Cortex of kidney (tissue), 1 donor: ENCODE results near the gene OLR1.
"Not testable (repeated sequence)": the region's sequence is repeated elsewhere in the genome, so short reads cannot be mapped to it uniquely, and the experiment has no call there.

ENCODE experiments used
- DNase-seq: peaks from one replicate; lab custom pipeline; 2025; lab: John Stamatoyannopoulos, UW

The OLR1 gene

DNA sequence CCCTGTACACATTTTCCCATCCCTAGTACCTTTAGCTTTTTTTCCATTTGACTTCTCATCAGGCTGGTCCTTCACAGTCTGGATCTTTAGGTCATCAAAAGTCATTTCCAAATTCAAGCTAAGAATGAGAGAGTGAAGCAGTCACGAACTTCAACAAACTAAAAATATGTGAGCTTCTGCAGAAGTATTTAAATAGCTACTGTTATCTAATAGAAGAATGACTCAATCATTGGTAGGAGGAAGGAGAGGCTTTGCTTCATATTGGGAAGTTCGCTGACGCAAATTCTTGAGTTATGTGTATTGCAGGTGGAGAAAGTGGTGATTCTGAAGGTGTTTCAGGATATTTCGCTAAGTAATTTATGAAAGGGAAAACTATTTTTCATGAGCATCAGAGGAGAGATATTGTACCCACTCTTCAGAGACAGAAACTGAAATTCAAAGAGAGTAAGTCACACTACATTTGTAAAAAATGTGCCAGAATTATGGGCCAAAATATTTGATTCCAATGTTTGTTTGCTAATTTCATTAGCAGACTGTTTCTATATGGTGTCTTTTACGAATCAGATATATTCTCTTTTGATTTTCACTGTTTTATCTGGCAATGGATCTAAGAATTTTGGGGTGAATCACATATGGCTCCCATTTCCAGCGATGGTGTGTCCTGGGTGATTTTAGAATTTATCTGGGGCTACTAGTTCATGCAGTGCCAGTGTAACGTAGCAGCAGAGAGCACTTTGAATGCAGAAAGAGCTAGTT is at the start of gene OLR1:
Gene OLR1, minus strand, starts transcription at position 160 of the 756 bp plus-strand sequence. Its CDS starts 55 bp downstream, at position 105.
- DNase-seq, result no peak

- no peak for DNase-seq
Observed at GRCh38 chr12:10220398-10221077, 48.6 kb upstream of the OLR1 start.

GRCh38 chr12:10218021-10218420 is 46.1 kb upstream of the OLR1 start:
- DNase-seq, result no peak

GRCh38 chr12:10215946-10216345 is 44.0 kb upstream of the OLR1 start:
- DNase-seq, result not testable (repeated sequence)

DNA sequence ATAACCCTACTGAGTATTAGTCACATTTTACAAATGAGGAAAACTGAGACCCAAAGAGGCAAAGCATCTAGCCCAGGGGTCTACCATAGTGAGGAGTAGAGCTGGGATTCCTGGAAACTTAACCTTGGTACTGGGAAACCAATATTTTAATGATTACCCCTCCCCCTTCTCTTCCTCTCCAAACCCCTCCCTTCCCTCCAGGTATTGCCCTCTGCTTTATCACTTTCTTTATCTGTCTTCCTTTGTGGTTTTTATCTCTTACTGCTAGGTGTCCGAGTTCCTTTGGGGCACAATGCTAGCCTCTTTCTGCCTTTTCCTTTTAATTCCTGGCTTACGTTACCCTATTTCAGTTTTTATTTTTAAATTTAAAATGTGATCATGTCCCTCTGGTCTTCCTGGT is 43.5 kb upstream of the OLR1 start:
- no peak for DNase-seq

DNA sequence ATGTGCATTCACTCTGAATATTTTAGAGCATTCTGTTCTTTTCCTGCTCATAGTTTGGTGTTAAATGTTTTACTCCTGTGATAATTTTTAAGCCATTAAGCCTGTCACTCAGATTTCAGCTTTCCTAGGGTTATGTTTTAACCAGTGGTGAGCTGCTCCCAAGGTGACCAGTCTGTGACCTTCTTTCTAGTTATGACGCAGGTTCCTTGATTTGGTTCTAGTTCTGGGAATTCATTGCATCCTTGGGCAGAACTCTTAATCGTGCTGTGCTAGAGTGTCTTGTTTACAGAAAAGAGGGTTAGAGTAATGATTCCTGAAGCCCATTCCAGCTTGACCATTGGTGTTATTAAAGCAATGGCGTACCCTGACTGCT is 42.9 kb upstream of the OLR1 start:
- no peak for DNase-seq

- no peak for DNase-seq
Observed at GRCh38 chr12:10214136-10214894, 42.4 kb upstream of the OLR1 start.

DNA sequence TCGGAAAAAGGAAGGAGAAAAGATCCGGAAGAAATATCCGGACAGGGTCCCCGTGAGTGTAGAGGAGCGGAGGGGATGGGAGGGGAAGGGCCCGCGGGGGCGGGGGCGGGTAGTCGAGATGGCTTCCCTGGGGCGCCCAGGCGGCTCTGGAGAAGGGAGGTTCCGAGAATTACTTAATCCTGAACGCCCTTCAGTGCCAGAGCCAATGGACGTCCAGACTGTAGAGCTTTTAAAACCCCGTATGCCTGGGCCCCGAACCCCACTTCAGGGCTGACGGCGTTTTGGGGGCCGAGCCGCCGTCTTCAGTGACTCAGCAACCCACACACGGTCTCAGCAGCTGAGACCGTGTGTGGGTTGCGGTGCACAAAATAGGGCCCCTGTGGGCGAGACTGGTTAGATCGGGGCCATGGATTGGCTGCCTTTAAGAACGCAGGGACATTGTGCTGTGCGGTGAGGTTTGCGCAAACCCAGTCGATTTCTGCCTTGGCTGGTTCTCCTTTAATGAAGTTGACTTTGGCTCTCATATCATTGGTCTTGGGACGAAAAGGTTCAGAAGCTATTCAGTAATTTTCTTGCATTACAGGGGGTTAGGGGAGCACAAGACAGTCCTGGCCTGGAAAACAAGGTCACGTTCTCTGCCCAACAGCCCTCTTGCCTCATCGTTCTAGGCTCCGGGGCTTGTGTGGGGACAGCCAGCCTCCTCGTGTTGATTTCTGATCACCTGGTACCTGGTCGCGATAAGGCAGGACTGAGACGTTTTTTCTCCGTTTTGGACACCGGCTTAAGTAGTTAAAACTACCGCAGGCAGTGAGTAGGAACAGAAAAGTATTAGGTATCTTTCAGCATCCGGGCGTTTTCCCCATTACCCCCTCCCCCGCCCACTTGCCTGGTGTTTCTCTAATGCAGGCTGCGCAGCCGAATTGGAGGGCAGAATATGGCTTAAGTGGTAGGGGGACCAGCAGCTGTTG is 41.5 kb upstream of the OLR1 start:
- no peak for DNase-seq

- DNase-seq, result no peak
Observed at GRCh38 chr12:10212739-10213131, 40.8 kb upstream of the OLR1 start, which contains the start of gene GABARAPL1. Gene GABARAPL1, plus strand, starts transcription at chr12:10212877. Its CDS starts 253 bp downstream, at chr12:10213130.

GRCh38 chr12:10211940-10212738 is 40.2 kb upstream of the OLR1 start:
- peak; percentile 40 for DNase-seq

DNA sequence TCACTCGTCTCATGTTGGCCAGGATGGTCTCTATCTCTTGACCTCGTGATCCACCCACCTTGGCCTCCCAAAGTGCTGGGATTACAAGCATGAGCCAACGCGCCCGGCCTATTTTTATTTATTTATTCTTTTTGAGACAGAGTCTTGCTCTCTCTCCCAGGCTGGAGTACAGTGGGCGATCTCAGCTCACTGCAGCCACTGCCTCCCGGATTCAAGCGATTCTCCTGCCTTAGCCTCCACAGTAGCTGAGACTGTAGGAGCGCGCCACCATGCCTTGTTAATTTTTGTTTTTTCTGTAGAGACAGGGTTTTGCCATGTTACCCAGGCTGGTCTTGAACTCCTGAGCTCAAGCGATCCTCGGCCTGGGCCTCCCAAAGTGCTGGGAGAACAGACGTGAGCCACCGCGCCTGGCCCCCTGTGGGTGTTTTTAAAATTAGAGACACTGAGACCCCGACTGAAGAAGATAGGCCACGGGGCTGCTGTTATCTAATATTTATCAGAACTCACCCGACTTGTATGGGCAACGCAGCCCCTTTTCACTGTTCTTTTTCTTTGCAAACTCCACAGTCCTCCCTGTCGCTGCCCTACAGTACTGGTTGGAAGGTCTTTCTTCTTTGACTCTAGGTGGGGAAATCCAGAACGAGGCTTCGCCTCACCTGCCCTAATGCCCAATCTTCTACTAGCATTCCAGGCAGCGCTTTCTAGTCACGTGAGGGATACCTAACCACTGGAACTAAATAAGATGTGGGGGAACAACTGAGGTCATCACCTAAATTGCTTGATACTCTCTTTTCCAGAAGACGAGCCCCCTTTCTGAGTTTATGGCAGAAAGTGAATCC is 39.4 kb upstream of the OLR1 start:
- DNase-seq, result no peak

GRCh38 chr12:10210225-10210624 is 38.3 kb upstream of the OLR1 start:
- no peak for DNase-seq

GRCh38 chr12:10207136-10207535 is 35.2 kb upstream of the OLR1 start:
- DNase-seq, result no peak

DNA sequence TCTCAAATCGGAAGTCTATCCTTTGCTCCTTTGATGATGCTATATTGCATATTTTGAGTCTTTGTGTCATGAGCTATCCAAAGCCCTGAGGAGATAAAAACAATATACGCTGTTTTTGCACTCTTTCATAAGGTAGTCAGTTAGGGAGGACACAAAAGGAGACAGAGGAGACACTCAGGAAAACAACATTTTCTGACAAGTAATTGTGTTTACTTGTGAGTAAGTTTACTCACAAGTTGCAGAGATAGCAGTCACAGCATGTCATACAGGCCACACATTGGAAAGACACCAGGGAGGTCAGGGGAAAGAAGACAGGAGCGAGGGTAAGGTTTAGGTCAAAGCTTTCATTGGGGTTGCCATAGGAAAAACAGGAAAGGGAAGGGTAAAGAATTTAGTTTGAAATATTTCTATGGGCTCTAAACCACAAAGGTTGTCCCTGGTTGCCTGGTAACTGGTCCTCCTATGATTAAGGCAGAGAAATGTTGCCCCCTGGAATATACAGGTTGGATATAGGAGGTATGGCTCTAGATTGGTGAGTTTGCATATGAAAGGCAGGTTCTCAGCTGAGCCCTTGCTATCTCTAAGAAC is 33.4 kb upstream of the OLR1 start:
- DNase-seq, result no peak

GRCh38 chr12:10204495-10204894 is 32.6 kb upstream of the OLR1 start:
- DNase-seq, result not testable (repeated sequence)

DNA sequence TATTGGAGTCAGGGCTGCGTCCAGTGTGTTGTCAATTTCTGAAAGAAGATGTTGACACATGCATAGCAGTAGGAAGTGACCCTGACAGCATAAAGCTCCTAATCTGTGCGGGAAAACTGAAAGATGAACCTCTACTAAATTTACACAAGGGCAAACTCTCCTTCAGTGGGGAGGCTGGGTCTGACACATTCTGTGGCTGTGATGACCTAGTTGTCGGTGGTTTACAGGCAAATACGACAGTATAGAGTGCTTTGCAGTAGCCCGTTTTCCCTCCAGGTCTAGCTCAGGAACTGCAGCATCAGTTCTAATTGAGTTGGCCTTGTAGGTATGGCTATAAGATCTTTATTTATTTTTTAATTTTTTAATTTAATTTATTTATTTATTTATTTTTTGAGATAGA is 25.9 kb upstream of the OLR1 start:
- no peak for DNase-seq

GRCh38 chr12:10196210-10196609 is 24.3 kb upstream of the OLR1 start:
- DNase-seq, result no peak

- no peak for DNase-seq
Observed at GRCh38 chr12:10194160-10194670, 22.3 kb upstream of the OLR1 start.

GRCh38 chr12:10191865-10192264 is 19.9 kb upstream of the OLR1 start:
- no peak for DNase-seq
